Measurements from ENCODE around the gene GHDC.
"Not testable (repeated sequence)": the region's sequence is repeated elsewhere in the genome, so short reads cannot be mapped to it uniquely, and the experiment has no call there.

Gene GHDC

GRCh38 chr17:42202159-42202558, 7.9 kb upstream of the GHDC start:
- DNase-seq = no peak

- DNase-seq = no peak
These were observed 7.1 kb upstream of the GHDC start for GRCh38 chr17:42201458-42201772.

- no peak for DNase-seq
These were observed 6.6 kb upstream of the GHDC start for GRCh38 chr17:42200706-42201457.

GRCh38 chr17:42199416-42200011, 5.2 kb upstream of the GHDC start:
- no peak for DNase-seq

- DNase-seq = no peak
These were observed 4.6 kb upstream of the GHDC start for GRCh38 chr17:42198897-42199296.

GRCh38 chr17:42197564-42198156, 3.4 kb upstream of the GHDC start:
- no peak for DNase-seq

GRCh38 chr17:42193216-42193968, 902 bp downstream of the GHDC start:
- no peak for DNase-seq

GRCh38 chr17:42192189-42193126, 1.8 kb downstream of the GHDC start:
- no peak for DNase-seq

- DNase-seq = no peak
These were observed 3.1 kb downstream of the GHDC start for GRCh38 chr17:42191275-42191608.

- DNase-seq = no peak
These were observed 3.6 kb downstream of the GHDC start for GRCh38 chr17:42190491-42191274.

- no peak for DNase-seq
These were observed 4.7 kb downstream of the GHDC start for GRCh38 chr17:42189651-42189965.

GRCh38 chr17:42188749-42189650, 5.3 kb downstream of the GHDC start:
- DNase-seq = no peak

- no peak for DNase-seq
These were observed 6.5 kb downstream of the GHDC start for GRCh38 chr17:42187833-42188232.

GRCh38 chr17:42186191-42186590, 8.1 kb downstream of the GHDC start:
- not testable (repeated sequence) for DNase-seq

GRCh38 chr17:42185621-42185930, 8.7 kb downstream of the GHDC start:
- DNase-seq = no peak

- peak; percentile 42 for DNase-seq
These were observed 9.3 kb downstream of the GHDC start, which contains the start of gene HCRT for GRCh38 chr17:42184713-42185620. Gene HCRT, minus strand, starts transcription at chr17:42185452. Its CDS starts 87 bp downstream, at chr17:42185365.

- DNase-seq = peak; percentile 81
These were observed 10.3 kb downstream of the GHDC start for GRCh38 chr17:42183741-42184711.

- DNase-seq = peak; percentile 12
These were observed 11.2 kb downstream of the GHDC start for GRCh38 chr17:42182927-42183734.
